IPS-18c (cell line): ENCODE measurements around the gene TBC1D24.
"Not testable (repeated sequence)": the region's sequence is repeated elsewhere in the genome, so short reads cannot be mapped to it uniquely, and the experiment has no call there.

Source experiments
- H3K4me3 ChIP-seq: 2 replicates; pipeline ENCODE4 v1.7.0; 2013; ENCODE audit warnings: low read depth, mild to moderate bottlenecking, low read length, moderate library complexity; ENCODE audit not compliant: insufficient read depth
- H3K9me3 ChIP-seq: one replicate; pipeline ENCODE4 v1.6.1; 2013; ENCODE audit warnings: mild to moderate bottlenecking, low read length, moderate library complexity; ENCODE audit not compliant: control insufficient read depth, insufficient read depth

Gene TBC1D24

GRCh38 chr16:2473446-2473926, 1.4 kb upstream of the TBC1D24 start:
- peak overlapping the region; percentile 24; the same call in 1 of the 2 replicates for H3K4me3 ChIP-seq
- H3K9me3 ChIP-seq, result no peaks in the 10 kb centered on the region

- Histone ChIP-seq H3K9me3 (no peaks in the 10 kb centered on the region), H3K4me3 (peak overlapping the region; percentile 73)
These were observed 689 bp upstream of the TBC1D24 start for GRCh38 chr16:2473999-2474876.

DNA sequence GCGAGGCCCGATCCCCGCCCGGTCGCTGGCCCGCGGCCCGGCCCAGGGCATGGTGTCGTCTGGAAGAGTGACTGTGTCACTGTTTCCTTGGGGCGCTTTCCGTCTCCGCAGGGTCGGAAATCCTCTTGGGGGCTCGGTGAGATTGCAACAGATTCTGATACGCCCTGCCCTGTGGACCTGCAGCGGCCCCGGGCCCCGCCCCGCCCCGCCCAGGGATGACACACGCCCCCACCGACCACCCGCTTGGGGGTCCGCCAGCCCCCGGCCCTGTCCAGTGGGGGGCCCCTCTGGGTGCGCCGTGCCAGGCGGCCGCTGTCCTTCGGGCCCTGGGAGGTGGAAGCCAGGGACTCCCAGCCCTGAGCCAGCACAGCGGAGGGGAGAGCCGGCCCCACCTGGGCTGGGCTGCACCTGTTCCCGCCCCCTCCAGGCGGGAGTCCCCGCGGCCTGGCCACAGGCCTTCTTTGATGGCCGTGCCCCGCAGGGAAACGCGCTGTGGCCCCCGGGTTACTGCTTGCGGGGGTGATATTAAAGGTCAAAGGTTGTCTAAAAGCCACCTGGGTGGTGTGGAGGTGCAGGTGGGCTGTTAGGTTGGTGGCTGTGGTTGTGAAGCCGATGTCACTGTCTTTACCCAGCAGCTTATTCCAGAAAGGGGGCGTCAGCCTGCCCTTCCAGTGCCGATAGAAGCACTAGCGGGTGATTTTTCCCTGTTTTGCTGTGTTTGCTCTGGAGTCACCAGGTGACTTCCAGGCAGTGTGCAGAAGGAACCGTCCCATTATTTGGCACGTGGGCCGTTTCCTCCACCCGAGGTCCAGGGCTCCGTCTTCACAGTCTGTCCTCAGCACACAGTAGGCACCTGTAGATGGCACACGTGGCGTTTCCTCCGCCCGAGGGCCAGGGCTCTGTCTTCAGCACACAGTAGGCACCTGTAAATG, 752 bp downstream of the TBC1D24 start:
- peak overlapping the region; percentile 79 for H3K4me3 ChIP-seq
- no peaks in the 10 kb centered on the region for H3K9me3 ChIP-seq

- H3K9me3 ChIP-seq, result no peaks in the 10 kb centered on the region
- H3K4me3 ChIP-seq, result peak overlapping the region; percentile 79; the same call in 1 of the 2 replicates
These were observed 1.4 kb downstream of the TBC1D24 start for GRCh38 chr16:2476345-2476720.

DNA sequence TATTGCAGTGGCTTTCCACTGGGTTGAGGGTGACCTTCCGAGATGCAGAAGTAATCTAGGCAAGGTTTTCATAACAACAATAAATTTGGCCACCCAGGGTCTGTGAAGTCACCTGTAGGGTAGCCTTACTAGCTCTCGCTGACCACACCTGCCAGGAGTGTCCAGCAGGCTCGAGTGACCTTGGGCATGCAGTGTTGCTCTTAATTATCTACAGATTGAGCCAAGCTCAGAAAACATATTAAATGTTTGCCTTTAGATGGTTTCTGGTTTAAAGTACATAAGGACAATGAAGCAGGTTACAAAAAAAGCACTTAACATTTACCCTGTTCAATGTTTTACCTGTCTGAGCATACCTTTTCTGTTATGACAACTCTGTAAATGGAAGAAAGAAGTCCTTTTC, 1.8 kb downstream of the TBC1D24 start:
- no peak overlapping the region for H3K4me3 ChIP-seq
- no peaks in the 10 kb centered on the region for H3K9me3 ChIP-seq

DNA sequence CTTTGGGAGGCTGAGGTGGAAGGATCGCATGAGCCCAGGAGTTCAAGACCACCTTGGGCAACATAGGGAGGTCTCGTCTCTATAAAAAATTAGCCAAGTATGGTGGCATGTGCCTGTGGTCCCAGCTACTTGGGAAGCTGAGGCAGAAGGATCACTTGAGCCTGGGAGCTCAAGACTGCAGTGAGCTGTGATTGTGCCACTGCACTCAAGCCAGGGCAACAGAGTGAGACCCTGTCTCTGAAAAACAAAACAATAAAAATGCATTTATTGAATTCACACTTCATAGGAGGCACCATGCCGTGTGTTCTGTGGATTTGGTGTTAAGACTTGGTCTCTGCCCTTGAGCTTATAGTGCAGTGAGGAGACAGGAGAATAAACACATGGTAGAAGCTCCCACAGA, 2.4 kb downstream of the TBC1D24 start:
- no peak overlapping the region for H3K4me3 ChIP-seq
- H3K9me3 ChIP-seq, result no peaks in the 10 kb centered on the region

DNA sequence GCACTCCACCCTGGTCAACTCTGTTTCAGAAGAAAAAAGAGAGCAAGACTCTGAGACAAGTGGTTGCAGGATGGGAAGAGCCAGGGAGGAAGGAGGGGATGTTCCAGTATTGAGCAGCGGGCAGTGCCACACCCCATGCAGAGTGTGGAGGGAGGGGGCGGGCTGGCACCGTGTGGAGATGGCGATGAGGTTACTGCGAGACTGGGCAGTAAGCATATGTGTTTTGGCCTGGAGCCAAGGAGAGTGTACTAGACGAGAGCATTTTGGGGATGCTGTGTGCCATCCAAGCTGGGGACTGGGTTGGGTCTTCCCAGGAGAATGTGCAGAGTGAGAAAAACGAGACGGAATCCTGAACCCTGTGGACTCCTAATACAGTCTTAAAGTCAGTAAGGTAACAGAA, 3.4 kb downstream of the TBC1D24 start:
- Histone ChIP-seq H3K9me3 (no peaks in the 10 kb centered on the region), H3K4me3 (no peak overlapping the region)

- not testable (repeated sequence) for H3K4me3 ChIP-seq, H3K9me3 ChIP-seq
These were observed 5.1 kb downstream of the TBC1D24 start for GRCh38 chr16:2479996-2480395.

GRCh38 chr16:2480948-2481347, 6.0 kb downstream of the TBC1D24 start:
- Histone ChIP-seq H3K4me3 (no peak overlapping the region), H3K9me3 (no peaks in the 10 kb centered on the region)

DNA sequence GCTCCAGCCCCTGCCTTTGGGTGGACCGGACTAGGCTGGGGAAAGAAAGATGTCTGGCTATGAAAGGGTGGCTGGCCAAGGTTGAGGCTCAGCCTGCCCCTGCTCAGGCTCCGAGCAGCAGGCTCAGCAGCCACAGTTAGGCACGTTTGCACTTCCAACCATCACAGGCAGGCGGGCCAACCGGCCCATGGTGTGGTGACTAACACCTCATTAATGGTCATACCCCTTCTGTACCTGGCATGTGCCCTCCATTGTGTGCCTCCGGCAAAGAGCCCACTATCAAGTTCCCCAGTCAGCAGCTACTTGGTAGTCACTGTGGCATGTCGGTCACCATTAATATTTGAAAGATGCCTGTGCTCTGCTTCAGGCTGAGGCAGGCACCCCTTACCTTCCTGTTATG, 6.7 kb downstream of the TBC1D24 start:
- no peak overlapping the region for H3K4me3 ChIP-seq
- no peaks in the 10 kb centered on the region for H3K9me3 ChIP-seq

GRCh38 chr16:2482249-2482648, 7.3 kb downstream of the TBC1D24 start:
- Histone ChIP-seq H3K4me3 (no peak overlapping the region), H3K9me3 (no peaks in the 10 kb centered on the region)

- Histone ChIP-seq H3K9me3 (no peaks in the 10 kb centered on the region), H3K4me3 (no peak overlapping the region)
These were observed 8.0 kb downstream of the TBC1D24 start for GRCh38 chr16:2482708-2483534.

- Histone ChIP-seq H3K9me3 (no peaks in the 10 kb centered on the region), H3K4me3 (no peak overlapping the region)
These were observed 9.3 kb downstream of the TBC1D24 start for GRCh38 chr16:2483939-2484897.

DNA sequence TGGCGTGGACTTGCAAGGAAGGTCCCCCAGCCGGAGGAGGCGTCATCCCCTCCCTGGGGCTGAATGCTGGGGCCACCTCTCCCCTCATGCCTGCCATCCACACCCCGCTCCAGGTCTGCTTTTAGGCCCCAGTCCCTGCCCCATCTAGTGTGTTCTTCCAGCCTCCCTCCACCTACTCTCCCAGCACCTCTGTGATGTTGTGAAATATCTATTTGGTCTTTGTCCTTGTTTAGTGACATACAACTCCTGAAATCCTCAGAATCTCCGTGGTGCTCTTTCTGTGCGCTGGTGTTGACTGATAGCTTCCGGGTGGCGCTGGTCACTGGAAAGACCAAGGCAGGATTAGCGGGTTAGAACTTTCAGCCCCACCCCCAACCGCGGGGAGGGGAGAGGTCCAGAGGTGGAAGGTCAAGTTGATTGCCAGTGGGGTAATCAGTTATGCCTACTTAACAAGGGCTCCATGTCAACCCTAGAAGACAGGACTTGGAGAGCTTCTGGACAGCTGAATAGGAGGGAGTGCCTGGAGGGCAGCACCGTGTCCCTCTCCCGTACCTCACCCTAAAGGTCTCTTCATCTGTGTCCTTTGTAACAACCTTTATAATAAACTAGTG, 10.1 kb downstream of the TBC1D24 start:
- no peaks in the 10 kb centered on the region for H3K9me3 ChIP-seq
- no peak overlapping the region for H3K4me3 ChIP-seq

GRCh38 chr16:2485811-2486507, 11.0 kb downstream of the TBC1D24 start:
- no peaks in the 10 kb centered on the region for H3K9me3 ChIP-seq
- H3K4me3 ChIP-seq, result no peak overlapping the region
